LNCaP clone FGC (cell line): ENCODE results near the gene CNDP2.

Source experiments
- DNase-seq: peaks from one replicate; pipeline ENCODE4 v3.0.0-alpha.2; 2011; ENCODE audit warnings: low read depth
- H3K4me3 ChIP-seq: 2 replicates; pipeline ENCODE4 v1.5.1; 2011; ENCODE audit warnings: mild to moderate bottlenecking, low read depth, low read length, control low read depth
- CTCF ChIP-seq: IDR thresholded peaks from 2 replicates; pipeline ENCODE4 v1.5.1; 2012; ENCODE audit warnings: mild to moderate bottlenecking; ENCODE audit not compliant: control insufficient read depth, insufficient read depth; ENCODE audit errors: extremely low read depth

CNDP2 gene

GRCh38 chr18:74498712-74499627 lies 2.8 kb downstream of the CNDP2 start:
- no peak for TF ChIP-seq CTCF
- H3K4me3 ChIP-seq = peak overlapping the region; percentile 56
- peak; percentile 34 for DNase-seq

- H3K4me3 ChIP-seq = peak overlapping the region; percentile 56
- TF ChIP-seq CTCF = no peak
- peak; percentile 93 for DNase-seq
Observed at GRCh38 chr18:74499633-74500032, 3.5 kb downstream of the CNDP2 start.

- DNase-seq = no peak
- no peak for TF ChIP-seq CTCF
- peak overlapping the region; percentile 56 for H3K4me3 ChIP-seq
Observed at GRCh38 chr18:74500372-74500771, 4.2 kb downstream of the CNDP2 start.

GRCh38 chr18:74500774-74501173 lies 4.6 kb downstream of the CNDP2 start:
- H3K4me3 ChIP-seq = peak overlapping the region; percentile 56
- DNase-seq = peak; percentile 43

- no peak for DNase-seq
- no peak for TF ChIP-seq CTCF
- peak overlapping the region; percentile 56 for H3K4me3 ChIP-seq
Observed at GRCh38 chr18:74501386-74501785, 5.2 kb downstream of the CNDP2 start.

GRCh38 chr18:74503137-74503536 lies 7.0 kb downstream of the CNDP2 start:
- no peak overlapping the region for H3K4me3 ChIP-seq
- TF ChIP-seq CTCF = no peak
- no peak for DNase-seq

- no peak for DNase-seq
- H3K4me3 ChIP-seq = no peak overlapping the region
- no peak for TF ChIP-seq CTCF
Observed at GRCh38 chr18:74505776-74506175, 9.6 kb downstream of the CNDP2 start.
